Thymus (tissue), 14 donors: ENCODE data around the gene GORASP2. TPM values are rescaled to one million over a fixed set of nuclear protein-coding genes. Genes with fewer than 3 reads are reported as not detected.

ENCODE experiments used
- DNase-seq, 9 donors: peaks; one replicate each; pipeline ENCODE4 v3.0.0-alpha.2; 2013; ENCODE audit warnings: low spot score in 9 of 9, low read depth in 6 of 9, missing footprints in 1 of 9
- H3K27ac ChIP-seq, 2 donors: one replicate each; pipeline ENCODE4 v1.5.1; 2013; ENCODE audit warnings: control low read depth in 1 of 2, low read depth in 1 of 2, low read length in 1 of 2, mild to moderate bottlenecking in 1 of 2, moderate library complexity in 1 of 2
- H3K27me3 ChIP-seq, 2 donors: one replicate each; pipeline ENCODE4 v1.5.1; 2013; ENCODE audit warnings: low read length in 1 of 2; ENCODE audit not compliant: control insufficient read depth in 2 of 2, insufficient read depth in 1 of 2
- H3K36me3 ChIP-seq, 2 donors: one replicate each; pipeline ENCODE4 v1.5.1; 2013; ENCODE audit warnings: low read length in 1 of 2, mild to moderate bottlenecking in 1 of 2, moderate library complexity in 1 of 2; ENCODE audit not compliant: control insufficient read depth in 2 of 2, insufficient read depth in 2 of 2
- H3K4me1 ChIP-seq, 2 donors: one replicate each; pipeline ENCODE4 v1.5.1; 2013; ENCODE audit warnings: low read length in 2 of 2; ENCODE audit not compliant: control insufficient read depth in 2 of 2, insufficient read depth in 2 of 2
- H3K4me3 ChIP-seq, 2 donors: one replicate each; pipeline ENCODE4 v1.5.1; 2013; ENCODE audit warnings: low read length in 2 of 2, control low read depth in 1 of 2, mild to moderate bottlenecking in 1 of 2
- H3K9me3 ChIP-seq, 2 donors: one replicate each; pipeline ENCODE4 v1.5.1; 2013; ENCODE audit warnings: low read length in 1 of 2, mild to moderate bottlenecking in 1 of 2; ENCODE audit not compliant: control insufficient read depth in 2 of 2, insufficient read depth in 1 of 2
- WGBS: extraction: QIAGEN DNeasy Blood & Tissue Kit; methylation state at CpG from one replicate; pipeline ENCODE4 v1.1.7; 2013; 5-methylcytosine and 5-hydroxymethylcytosine counted together
- long read RNA-seq, 10 donors: transcript quantifications; one replicate each; lab custom pipeline, GENCODE V29; 2026
- polyA plus RNA-seq: library from polyadenylated mRNA; stranded (reverse); fragments of 200-250 nt; gene quantifications from one replicate; pipeline ENCODE4 v1.2.3, GENCODE V29; 2013
- total RNA-seq: library from RNA; stranded (reverse); fragments of 120-200 nt; gene quantifications from one replicate; pipeline ENCODE4 v1.2.4, GENCODE V29; 2013
- donor health status: healthy.

The GORASP2 gene
- 22.1 TPM for total RNA-seq
- polyA plus RNA-seq = 34.3 TPM
- long read RNA-seq, donor 1, transcript GORASP2-201 (10 exons, 3,173 nt) = major isoform, 5 of 8 reads
- long read RNA-seq, donor 1, partial matches to known transcripts = 0 of 8 reads
- long read RNA-seq, donor 1, other reads (novel, unspliced or antisense) = 0 of 8 reads
- long read RNA-seq, donor 2, transcript GORASP2-207 (5 exons, 2,096 nt) = minor isoform, 5 of 70 reads
- long read RNA-seq, donor 2, transcript GORASP2-201 (10 exons, 3,173 nt) = major isoform, 36 of 70 reads
- long read RNA-seq, donor 2, partial matches to known transcripts = 28 of 70 reads
- long read RNA-seq, donor 2, other reads (novel, unspliced or antisense) = 0 of 70 reads
- long read RNA-seq, donor 3, transcript GORASP2-207 (5 exons, 2,096 nt) = minor isoform, 9 of 35 reads
- long read RNA-seq, donor 3, transcript GORASP2-201 (10 exons, 3,173 nt) = major isoform, 12 of 35 reads
- long read RNA-seq, donor 3, partial matches to known transcripts = 13 of 35 reads
- long read RNA-seq, donor 3, other reads (novel, unspliced or antisense) = 0 of 35 reads
- long read RNA-seq, donor 4, transcript GORASP2-201 (10 exons, 3,173 nt) = major isoform, 5 of 15 reads
- long read RNA-seq, donor 4, partial matches to known transcripts = 6 of 15 reads
- long read RNA-seq, donor 4, other reads (novel, unspliced or antisense) = 0 of 15 reads
- long read RNA-seq, donor 5, transcript GORASP2-201 (10 exons, 3,173 nt) = major isoform, 17 of 116 reads
- long read RNA-seq, donor 5, transcript GORASP2-207 (5 exons, 2,096 nt) = minor isoform, 13 of 116 reads
- long read RNA-seq, donor 5, partial matches to known transcripts = 84 of 116 reads
- long read RNA-seq, donor 5, other reads (novel, unspliced or antisense) = 0 of 116 reads
- long read RNA-seq, donor 6, transcript GORASP2-201 (10 exons, 3,173 nt) = major isoform, 17 of 32 reads
- long read RNA-seq, donor 6, partial matches to known transcripts = 14 of 32 reads
- long read RNA-seq, donor 6, other reads (novel, unspliced or antisense) = 0 of 32 reads
- long read RNA-seq, donor 7, transcript GORASP2-207 (5 exons, 2,096 nt) = minor isoform, 6 of 35 reads
- long read RNA-seq, donor 7, transcript GORASP2-201 (10 exons, 3,173 nt) = major isoform, 15 of 35 reads
- long read RNA-seq, donor 7, partial matches to known transcripts = 13 of 35 reads
- long read RNA-seq, donor 7, other reads (novel, unspliced or antisense) = 0 of 35 reads
- long read RNA-seq, donor 8, transcript GORASP2-207 (5 exons, 2,096 nt) = major isoform, 7 of 26 reads
- long read RNA-seq, donor 8, partial matches to known transcripts = 14 of 26 reads
- long read RNA-seq, donor 8, other reads (novel, unspliced or antisense) = 0 of 26 reads
- long read RNA-seq, donor 9, transcript GORASP2-201 (10 exons, 3,173 nt) = major isoform, 6 of 33 reads
- long read RNA-seq, donor 9, transcript GORASP2-207 (5 exons, 2,096 nt) = major isoform, 6 of 33 reads
- long read RNA-seq, donor 9, partial matches to known transcripts = 21 of 33 reads
- long read RNA-seq, donor 9, other reads (novel, unspliced or antisense) = 0 of 33 reads
- long read RNA-seq, donor 10, transcript GORASP2-207 (5 exons, 2,096 nt) = major isoform, 9 of 28 reads
- long read RNA-seq, donor 10, transcript GORASP2-201 (10 exons, 3,173 nt) = minor isoform, 8 of 28 reads
- long read RNA-seq, donor 10, partial matches to known transcripts = 11 of 28 reads
- long read RNA-seq, donor 10, other reads (novel, unspliced or antisense) = 0 of 28 reads

DNA sequence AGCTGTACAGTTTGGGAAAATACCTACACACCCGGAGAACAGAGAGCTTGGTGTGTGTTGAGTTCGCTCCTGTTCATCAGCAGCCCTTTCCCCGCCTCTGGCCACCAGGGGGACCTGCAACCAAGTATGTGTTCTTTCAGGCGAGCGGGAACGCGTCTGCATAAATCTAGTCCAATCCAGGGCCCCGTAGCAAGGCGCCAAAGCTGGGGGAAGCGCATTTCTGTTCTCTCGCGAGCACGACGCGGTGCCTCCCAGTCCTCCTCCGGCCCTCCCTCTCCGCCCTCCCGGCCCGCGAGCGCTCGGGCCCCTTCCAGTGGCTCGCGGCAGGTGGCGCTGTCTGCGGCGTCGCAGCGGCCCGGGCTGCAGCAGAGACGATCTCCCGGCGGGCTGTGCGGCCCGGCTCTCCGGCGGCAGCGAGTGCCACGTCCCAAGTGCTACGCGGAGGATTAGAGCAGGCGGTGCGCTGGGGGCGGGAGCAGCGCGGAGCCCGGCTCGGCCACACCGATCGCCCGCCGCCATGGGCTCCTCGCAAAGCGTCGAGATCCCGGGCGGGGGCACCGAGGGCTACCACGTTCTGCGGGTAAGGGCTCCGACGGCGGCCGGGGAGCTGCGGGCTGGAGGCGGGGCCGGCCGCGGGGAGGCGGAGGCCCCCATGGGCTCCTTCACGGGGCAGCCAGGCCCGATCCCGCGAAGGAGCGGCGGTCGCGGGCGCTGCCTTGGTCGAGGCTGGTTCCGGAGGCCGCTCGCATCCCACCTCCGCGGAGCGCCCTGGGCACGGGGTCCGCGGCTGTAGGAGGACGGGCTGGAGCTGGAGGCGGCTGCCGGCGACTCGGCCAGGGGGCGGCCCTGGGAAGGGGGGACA lies at the start of gene GORASP2:
Gene GORASP2 (plus strand): TSS at position 430 of the 862 bp plus-strand sequence. CDS start 88 bp downstream, at position 518.
- WGBS = under 1% methylated on average over 95 of the region's 95 CpGs
- peak within 1 kb of the TSS; percentile 92 to 95 for H3K4me3 ChIP-seq
- H3K4me1 ChIP-seq = peaks cover 10 to 14% of the 10 kb centered on the region in 2 donors
- H3K36me3 ChIP-seq = no peaks in the 10 kb centered on the region
- DNase-seq = peak; percentile 92 to 99 (median 97)
- H3K27ac ChIP-seq = peak within 1 kb of the TSS; percentile 83 to 93
- H3K9me3 ChIP-seq = peaks cover 4 to 16% of the 10 kb centered on the region in 2 donors
- peaks cover 0 to 2% of the 10 kb centered on the region in 2 donors for H3K27me3 ChIP-seq

DNA sequence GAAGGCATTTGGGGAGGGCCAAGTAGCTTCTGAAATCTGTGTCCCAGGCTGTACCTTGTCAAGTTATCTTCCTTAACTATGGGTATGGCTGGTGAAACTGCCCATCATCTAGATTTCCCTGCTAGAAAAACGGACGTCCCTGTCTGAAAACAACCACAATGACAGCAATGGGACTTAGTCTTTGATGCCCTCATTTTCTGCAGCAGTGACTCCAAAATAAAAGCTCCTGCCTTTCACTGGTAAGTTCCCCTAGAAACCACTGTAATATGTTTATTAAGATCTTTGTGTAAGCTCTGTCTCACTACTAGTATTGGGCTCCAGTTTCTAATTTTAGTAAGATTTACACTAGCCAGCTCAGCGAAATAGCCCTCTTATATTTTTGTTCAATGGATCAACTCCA lies 47.2 kb upstream of the GORASP2 start:
- H3K4me3 ChIP-seq = no peak overlapping the region
- H3K36me3 ChIP-seq = no peaks in the 10 kb centered on the region
- H3K27me3 ChIP-seq = no peaks in the 10 kb centered on the region
- no peaks in the 10 kb centered on the region for H3K9me3 ChIP-seq
- H3K27ac ChIP-seq = no peak overlapping the region
- no peak for DNase-seq
- WGBS = 68% methylated on average over 3 of the region's 3 CpGs
- no peaks in the 10 kb centered on the region for H3K4me1 ChIP-seq

DNA sequence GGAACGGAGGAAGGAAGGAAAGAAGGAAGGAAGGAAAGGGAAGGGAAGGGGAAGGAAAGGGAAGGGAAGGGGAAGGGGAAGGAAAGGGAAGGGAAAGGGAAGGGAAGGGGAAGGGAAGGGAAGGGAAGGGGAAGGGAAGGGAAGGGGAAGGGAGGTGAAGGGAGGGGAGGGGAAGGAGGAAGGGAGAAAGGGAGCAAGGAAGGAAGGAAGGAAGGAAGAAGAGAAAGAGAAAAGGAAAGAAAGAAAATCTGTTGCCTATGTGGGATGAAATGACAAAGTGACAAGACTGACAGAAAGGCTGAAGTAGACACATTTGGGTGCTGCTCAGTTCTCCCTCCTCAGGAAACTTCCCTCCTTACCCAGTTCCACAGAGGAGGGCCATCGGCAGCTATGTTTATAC lies 46.3 kb upstream of the GORASP2 start:
- no peaks in the 10 kb centered on the region for H3K9me3 ChIP-seq
- H3K27me3 ChIP-seq = no peaks in the 10 kb centered on the region
- H3K36me3 ChIP-seq = no peaks in the 10 kb centered on the region
- WGBS = 100% methylated on average over 2 of the region's 2 CpGs
- no peak overlapping the region for H3K27ac ChIP-seq
- no peak overlapping the region for H3K4me3 ChIP-seq
- DNase-seq = no peak
- no peaks in the 10 kb centered on the region for H3K4me1 ChIP-seq

DNA sequence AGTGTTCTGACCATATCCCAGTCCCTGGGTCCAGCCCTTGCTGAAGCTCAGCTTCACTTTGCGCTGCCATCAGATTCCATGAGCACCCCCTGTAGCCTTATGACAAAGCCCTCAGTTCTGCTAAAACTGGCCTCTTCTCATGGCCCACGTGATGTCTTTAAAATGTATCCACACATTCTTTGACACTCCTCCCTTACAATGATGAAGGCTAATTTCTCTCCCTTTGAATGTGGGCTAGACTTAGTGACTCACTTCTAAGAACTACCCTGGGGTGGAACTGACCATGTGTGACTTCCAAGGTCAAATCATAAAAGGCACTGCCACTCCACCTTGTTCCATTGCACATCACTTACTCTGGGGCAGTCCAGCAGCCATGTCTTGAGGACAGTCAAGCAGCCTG lies 45.4 kb upstream of the GORASP2 start:
- no peak for DNase-seq
- Histone ChIP-seq H3K27ac (no peak overlapping the region), H3K4me3 (no peak overlapping the region), H3K9me3 (no peaks in the 10 kb centered on the region), H3K27me3 (no peaks in the 10 kb centered on the region), H3K4me1 (no peaks in the 10 kb centered on the region), H3K36me3 (no peaks in the 10 kb centered on the region)
- over 99% methylated on average over 2 of the region's 2 CpGs for WGBS

DNA sequence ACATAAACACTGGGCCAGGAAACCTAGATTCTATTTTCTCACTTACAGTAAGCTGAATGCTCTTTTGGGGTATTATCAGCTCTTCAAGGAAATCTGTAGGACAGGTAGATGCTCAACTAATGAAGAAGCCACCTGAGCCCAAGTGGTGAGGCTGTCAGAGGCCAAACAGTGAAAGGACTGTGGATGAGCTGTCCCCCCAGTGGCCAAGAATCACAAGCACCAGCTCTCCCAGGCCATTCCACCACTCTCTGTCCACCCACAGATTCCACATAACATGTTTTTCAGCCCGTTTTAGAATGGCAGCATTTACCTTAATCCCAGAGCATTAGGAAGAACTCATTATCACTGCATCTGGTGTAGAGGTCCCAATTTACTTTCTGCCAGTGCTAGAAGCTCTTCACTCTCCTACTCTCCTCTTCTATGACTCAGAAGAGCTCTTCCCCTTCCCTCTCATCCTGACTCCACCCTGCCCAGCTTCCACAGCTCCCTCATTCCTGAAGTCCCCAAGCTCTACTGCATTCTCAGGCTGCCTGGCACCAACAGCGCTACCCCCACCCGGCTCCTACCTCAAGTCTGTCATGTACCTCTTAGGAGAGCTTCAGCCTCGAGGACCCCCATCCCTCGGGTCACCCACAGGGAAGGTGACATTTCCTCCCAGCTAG lies 43.8 kb upstream of the GORASP2 start:
- Histone ChIP-seq H3K27ac (no peak overlapping the region), H3K4me1 (no peaks in the 10 kb centered on the region), H3K4me3 (no peak overlapping the region), H3K36me3 (no peaks in the 10 kb centered on the region), H3K27me3 (no peaks in the 10 kb centered on the region), H3K9me3 (no peaks in the 10 kb centered on the region)
- 94% methylated on average over 5 of the region's 5 CpGs for WGBS
- no peak for DNase-seq

DNA sequence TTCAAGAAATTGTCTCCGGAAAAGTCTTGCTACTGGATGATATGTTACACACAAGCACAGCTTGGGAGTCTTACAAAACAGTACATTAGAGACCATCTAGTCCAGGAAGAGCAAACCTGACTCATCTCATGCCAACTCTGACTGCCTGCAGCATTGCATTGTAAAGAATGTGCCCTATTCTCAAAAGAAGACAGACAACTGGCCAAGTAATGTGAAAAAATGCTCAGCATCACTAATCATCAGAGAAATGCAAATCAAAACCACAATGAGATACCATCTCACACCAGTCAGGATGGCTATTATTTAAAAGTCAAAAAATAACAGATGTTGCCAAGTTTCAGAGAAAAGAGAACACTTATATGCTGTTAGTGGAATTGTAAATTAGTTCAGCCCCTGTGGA lies 42.7 kb upstream of the GORASP2 start:
- no peaks in the 10 kb centered on the region for H3K36me3 ChIP-seq
- no peak for DNase-seq
- H3K4me1 ChIP-seq = no peaks in the 10 kb centered on the region
- no peaks in the 10 kb centered on the region for H3K27me3 ChIP-seq
- no peak overlapping the region for H3K27ac ChIP-seq
- H3K9me3 ChIP-seq = no peaks in the 10 kb centered on the region
- no peak overlapping the region for H3K4me3 ChIP-seq
- 96% methylated on average over 1 of the region's 1 CpG for WGBS

DNA sequence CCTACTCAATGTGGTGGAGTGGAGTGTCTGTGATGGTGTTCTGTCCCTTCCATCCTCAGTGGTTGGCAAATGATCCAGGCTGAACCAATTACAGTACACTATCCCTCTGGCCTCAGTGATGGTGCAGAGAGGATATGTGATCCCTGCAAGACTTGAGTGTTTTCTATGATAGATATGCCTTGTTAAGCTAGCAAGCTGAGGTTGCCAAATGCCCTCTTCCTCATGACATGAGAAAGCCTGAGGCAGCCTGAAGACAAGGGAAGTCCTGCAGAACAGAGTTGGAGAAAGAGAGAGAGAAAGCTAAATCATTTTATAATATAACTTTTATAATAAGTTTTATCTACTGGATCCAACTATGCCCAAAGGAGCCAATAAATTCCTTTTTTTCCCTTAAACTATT lies 41.6 kb upstream of the GORASP2 start:
- Histone ChIP-seq H3K4me3 (no peak overlapping the region), H3K36me3 (no peaks in the 10 kb centered on the region), H3K27me3 (no peaks in the 10 kb centered on the region), H3K27ac (no peak overlapping the region), H3K9me3 (no peaks in the 10 kb centered on the region), H3K4me1 (no peaks in the 10 kb centered on the region)
- DNase-seq = no peak
